ENCODE results near the gene AUTS2.
A peak's percentile ranks its signal among the peaks of the same experiment; 100 is the strongest.

Gene AUTS2

DNA sequence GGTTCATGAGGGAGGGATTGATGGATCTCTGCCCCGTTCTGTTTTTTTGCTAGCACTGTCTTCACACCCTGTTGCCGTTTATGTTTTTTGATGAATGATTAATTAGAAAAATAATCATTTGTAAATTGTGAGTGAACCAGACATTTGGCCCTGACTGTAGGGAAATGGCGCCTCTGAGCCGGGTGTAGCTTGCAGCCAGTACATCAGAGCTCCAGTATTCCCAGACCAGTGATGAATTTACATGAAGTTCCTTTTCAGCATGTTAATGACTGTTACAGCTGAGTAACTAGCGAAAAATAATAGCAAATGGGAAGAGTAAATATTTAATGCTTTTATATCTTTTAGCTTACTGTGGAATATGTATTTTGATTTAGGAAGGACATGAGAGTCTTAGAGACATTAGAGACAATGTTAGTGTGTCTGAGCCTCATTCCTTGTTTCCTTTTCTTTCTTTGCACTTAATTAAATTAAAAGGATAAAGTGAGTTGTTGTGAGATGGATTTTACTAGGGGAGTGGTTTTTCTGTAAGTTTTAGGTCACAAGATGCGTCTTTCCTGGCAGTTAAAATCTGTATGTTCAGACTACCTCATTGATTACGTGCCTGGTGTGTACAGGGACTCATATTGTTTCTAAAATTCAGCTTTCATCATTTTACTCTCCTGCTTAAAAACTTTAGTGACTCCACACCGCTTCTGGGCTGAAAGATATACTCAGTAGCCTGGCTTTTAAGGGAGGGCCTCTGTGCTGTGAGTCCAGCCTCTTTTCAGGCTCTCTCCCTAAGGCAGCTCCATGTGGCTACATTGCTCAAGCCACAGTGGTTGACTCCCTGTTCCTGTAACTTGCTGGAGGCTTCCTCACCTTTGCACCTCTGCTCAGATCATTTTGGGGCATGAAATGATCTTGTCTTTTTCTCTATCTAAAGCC, 86.4 kb downstream of the AUTS2 start:
- CTCF ChIA-PET: interaction anchor here (0.5 to 1.2 kb wide), 2 partner anchors 39 to 110 kb away, joined by 3 to 5 read pairs; no protein-coding TSS in a partner anchor
- Histone ChIP-seq H3K27ac (ENCODE audit: extremely low read depth, low read depth, low read length) (no peak overlapping the region), H3K9me3 (ENCODE audit: control insufficient read depth, insufficient read depth, low read depth, low read length) (no peaks in the 10 kb centered on the region), H3K36me3 (ENCODE audit: control insufficient read depth in 2 of 2, insufficient read depth in 1 of 2, low read length in 2 of 2) (no peaks in the 10 kb centered on the region), H3K4me1 (ENCODE audit: control insufficient read depth, insufficient read depth, low read length) (peaks cover 28% of the 10 kb centered on the region), H3K4me3 (ENCODE audit: low read depth, low read length) (no peak overlapping the region)
- TF ChIP-seq, protein P1, sequence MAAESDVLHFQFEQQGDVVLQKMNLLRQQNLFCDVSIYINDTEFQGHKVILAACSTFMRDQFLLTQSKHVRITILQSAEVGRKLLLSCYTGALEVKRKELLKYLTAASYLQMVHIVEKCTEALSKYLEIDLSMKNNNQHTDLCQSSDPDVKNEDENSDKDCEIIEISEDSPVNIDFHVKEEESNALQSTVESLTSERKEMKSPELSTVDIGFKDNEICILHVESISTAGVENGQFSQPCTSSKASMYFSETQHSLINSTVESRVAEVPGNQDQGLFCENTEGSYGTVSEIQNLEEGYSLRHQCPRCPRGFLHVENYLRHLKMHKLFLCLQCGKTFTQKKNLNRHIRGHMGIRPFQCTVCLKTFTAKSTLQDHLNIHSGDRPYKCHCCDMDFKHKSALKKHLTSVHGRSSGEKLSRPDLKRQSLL (tag by site-specific recombination; IDR thresholded peaks at IDR 0.05): no peak
- peak; percentile 35; the same call in 1 of the 2 replicates for TF ChIP-seq ZBTB8A (tag by site-specific recombination; IDR thresholded peaks at IDR 0.05)
- POLR2A ChIA-PET: no interaction called here

DNA sequence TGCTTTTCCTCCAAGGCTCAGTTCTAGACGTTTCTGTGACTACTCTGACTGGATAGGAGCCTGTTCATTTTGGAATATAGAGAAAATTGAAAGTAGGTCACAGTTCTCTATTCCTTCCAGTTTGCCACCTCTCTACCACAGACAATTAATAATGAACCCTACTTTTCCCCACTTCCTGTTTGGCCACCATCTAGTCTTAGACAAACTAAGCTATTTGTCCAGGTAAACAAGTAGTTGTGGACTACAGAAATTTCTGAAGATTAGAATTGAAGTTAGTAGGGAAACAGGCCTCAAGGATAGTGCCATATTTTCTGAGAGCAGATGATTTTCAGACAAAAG, 87.0 kb downstream of the AUTS2 start:
- peaks cover 28% of the 10 kb centered on the region for H3K4me1 ChIP-seq (ENCODE audit: control insufficient read depth, insufficient read depth, low read length)
- H3K27ac ChIP-seq (ENCODE audit: extremely low read depth, low read depth, low read length): no peak overlapping the region
- POLR2A ChIA-PET: interaction anchor here (0.7 kb wide), 1 partner anchor 229 kb away, joined by 5 read pairs; no protein-coding TSS in a partner anchor
- no peaks in the 10 kb centered on the region for H3K36me3 ChIP-seq (ENCODE audit: control insufficient read depth in 2 of 2, insufficient read depth in 1 of 2, low read length in 2 of 2)
- no peaks in the 10 kb centered on the region for H3K9me3 ChIP-seq (ENCODE audit: control insufficient read depth, insufficient read depth, low read depth, low read length)
- H3K4me3 ChIP-seq (ENCODE audit: low read depth, low read length): no peak overlapping the region
- CTCF ChIA-PET: no interaction called here
- TF ChIP-seq ZNF624 (tag by site-specific recombination; IDR thresholded peaks at IDR 0.05): no peak
- TF ChIP-seq MYNN (tag by site-specific recombination; IDR thresholded peaks at IDR 0.05; ENCODE audit: borderline replicate concordance): no peak
- no peak for TF ChIP-seq ZNF654 (tag by site-specific recombination; IDR thresholded peaks at IDR 0.05; ENCODE audit: low read depth)
- no peak for TF ChIP-seq ZNF16 (tag by site-specific recombination; IDR thresholded peaks at IDR 0.05; ENCODE audit: low read depth)
- TF ChIP-seq, protein P2, sequence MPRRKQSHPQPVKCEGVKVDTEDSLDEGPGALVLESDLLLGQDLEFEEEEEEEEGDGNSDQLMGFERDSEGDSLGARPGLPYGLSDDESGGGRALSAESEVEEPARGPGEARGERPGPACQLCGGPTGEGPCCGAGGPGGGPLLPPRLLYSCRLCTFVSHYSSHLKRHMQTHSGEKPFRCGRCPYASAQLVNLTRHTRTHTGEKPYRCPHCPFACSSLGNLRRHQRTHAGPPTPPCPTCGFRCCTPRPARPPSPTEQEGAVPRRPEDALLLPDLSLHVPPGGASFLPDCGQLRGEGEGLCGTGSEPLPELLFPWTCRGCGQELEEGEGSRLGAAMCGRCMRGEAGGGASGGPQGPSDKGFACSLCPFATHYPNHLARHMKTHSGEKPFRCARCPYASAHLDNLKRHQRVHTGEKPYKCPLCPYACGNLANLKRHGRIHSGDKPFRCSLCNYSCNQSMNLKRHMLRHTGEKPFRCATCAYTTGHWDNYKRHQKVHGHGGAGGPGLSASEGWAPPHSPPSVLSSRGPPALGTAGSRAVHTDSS (tag by site-specific recombination; IDR thresholded peaks at IDR 0.05): no peak
- no peak for TF ChIP-seq ZNF133 (tag by site-specific recombination; IDR thresholded peaks at IDR 0.05)
- no peak for TF ChIP-seq ZNF660 (tag by site-specific recombination; IDR thresholded peaks at IDR 0.05)
- no peak for TF ChIP-seq ZNF677 (tag by site-specific recombination; IDR thresholded peaks at IDR 0.05)
- TF ChIP-seq, protein P3, sequence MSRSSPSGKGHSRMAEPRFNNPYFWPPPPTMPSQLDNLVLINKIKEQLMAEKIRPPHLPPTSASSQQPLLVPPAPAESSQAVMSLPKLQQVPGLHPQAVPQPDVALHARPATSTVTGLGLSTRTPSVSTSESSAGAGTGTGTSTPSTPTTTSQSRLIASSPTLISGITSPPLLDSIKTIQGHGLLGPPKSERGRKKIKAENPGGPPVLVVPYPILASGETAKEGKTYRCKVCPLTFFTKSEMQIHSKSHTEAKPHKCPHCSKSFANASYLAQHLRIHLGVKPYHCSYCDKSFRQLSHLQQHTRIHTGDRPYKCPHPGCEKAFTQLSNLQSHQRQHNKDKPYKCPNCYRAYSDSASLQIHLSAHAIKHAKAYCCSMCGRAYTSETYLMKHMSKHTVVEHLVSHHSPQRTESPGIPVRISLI (tag by site-specific recombination; IDR thresholded peaks at IDR 0.05): no peak
- no peak for TF ChIP-seq ZNF473 (tag by site-specific recombination; IDR thresholded peaks at IDR 0.05)
- no peak for TF ChIP-seq SP7 (tag by site-specific recombination; IDR thresholded peaks at IDR 0.05)
- no peak for TF ChIP-seq FEZF1 (tag by site-specific recombination; IDR thresholded peaks at IDR 0.05)
- TF ChIP-seq ZNF510 (tag by site-specific recombination; IDR thresholded peaks at IDR 0.05; ENCODE audit: insufficient replicate concordance): no peak
- TF ChIP-seq ZNF701 (tag by site-specific recombination; IDR thresholded peaks at IDR 0.05): no peak
- TF ChIP-seq ZNF248 (tag by site-specific recombination; IDR thresholded peaks at IDR 0.05): no peak
- no peak for TF ChIP-seq ZNF623 (tag by site-specific recombination; IDR thresholded peaks at IDR 0.05)
- no peak for TF ChIP-seq ZNF335 (tag by site-specific recombination; conservative IDR thresholded peaks at IDR 0.05)
- no peak for TF ChIP-seq ZNF221 (tag by site-specific recombination; IDR thresholded peaks at IDR 0.05; ENCODE audit: borderline replicate concordance)
- TF ChIP-seq GLIS1 (tag by site-specific recombination; IDR thresholded peaks at IDR 0.05): no peak
